Renal cortex interstitium (tissue), 11 donors: ENCODE measurements around the gene AR. TPM values are rescaled to one million over a fixed set of nuclear protein-coding genes. Genes with fewer than 3 reads are reported as not detected.
"Not testable (repeated sequence)": the region's sequence is repeated elsewhere in the genome, so short reads cannot be mapped to it uniquely, and the experiment has no call there.

Experiments
- DNase-seq, 11 donors: peaks; one replicate each; pipeline ENCODE4 v3.0.0-alpha.2; 2013; ENCODE audit warnings: low read depth in 9 of 11, low spot score in 4 of 11; ENCODE audit errors: extremely low read depth in 1 of 11
- polyA plus RNA-seq, 3 donors: library from polyadenylated mRNA; unstranded; fragments of 120-200 nt; gene quantifications; one replicate each; pipeline ENCODE4 v1.2.1, GENCODE V29; 2013; ENCODE audit not compliant: insufficient read length in 3 of 3

Gene AR
- polyA plus RNA-seq, 3 donors: 2.3 to 3.3 (median 2.9) TPM

DNA sequence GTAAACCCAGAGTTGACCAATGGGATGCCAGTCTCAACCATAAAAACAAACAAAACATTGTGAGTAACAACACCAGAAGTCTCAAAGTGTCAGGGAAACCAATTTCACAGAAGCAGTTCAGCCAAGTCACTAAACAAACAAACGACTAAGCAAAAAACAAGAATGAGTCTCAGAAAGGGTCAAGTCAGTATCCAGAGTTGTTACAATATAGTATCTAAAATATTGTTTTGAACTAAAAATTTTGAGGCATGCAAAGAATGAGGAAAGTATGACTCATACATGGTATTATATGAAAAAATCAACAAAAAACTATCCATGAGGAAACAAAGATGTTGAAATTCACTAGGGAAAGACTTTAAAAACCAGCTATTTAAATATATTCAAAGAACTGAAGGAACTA, 70.6 kb downstream of the AR start:
- no peak for DNase-seq

DNA sequence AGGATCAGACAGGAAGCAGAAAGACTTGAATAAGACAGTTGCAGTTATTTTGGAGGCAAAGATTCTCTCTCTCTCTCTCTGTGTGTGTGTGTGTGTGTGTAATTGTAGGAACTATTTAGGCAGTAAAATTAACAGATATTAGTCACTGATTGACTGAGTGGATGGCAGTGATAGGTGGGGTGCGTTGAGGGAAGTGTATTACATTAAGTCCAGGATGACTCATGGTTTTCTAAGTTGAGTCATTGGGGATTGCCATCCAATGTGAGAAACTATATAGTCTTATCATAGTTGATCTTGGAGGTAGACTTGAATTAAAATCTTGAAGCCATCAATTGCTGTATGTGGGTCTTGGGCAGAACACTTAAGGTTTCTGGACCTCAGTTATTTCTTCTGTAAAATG, 75.4 kb downstream of the AR start:
- no peak for DNase-seq

DNA sequence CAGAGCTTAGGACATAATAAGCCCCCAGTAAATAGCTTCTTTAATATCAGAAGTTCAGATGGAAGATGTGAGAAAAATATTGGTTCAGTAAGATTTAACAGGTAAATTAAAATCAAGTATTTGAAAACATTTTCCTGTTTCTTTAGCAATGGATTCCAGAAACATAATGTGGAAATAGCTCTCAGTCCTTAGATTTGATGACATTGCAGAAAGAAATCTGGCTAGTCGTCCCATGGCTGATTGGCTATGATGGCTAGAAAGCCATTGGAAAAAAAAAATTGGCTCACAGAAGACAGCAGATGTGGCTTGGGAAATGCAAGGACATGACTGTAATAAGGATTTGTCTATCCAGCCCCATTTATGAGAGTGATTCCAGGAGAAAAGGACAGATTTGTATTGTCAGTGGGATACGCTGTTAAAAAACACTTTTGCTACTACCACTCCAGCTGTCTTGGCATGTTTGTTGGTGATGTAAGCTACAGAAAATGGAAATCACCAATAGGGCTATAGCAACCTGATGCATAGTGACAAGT, 78.3 kb downstream of the AR start:
- no peak for DNase-seq

DNA sequence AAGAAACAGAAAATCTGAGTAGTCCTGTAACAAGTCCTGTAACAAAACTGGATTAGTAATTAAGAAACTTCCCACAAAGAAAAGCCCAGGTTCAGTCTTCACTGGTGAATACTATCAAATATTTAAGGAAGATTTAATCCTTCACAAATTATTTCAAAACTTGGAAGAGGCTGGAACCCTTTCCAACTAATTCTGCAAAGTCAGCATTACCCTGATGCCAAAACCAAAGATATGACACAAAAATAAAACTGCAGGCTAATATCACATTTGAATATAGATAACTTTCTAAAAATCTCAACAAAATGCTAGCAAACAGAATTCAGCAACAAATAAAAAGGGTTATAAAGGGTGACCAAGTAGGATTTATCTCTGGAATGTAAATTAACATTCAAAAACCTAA, 80.5 kb downstream of the AR start:
- DNase-seq: no peak

DNA sequence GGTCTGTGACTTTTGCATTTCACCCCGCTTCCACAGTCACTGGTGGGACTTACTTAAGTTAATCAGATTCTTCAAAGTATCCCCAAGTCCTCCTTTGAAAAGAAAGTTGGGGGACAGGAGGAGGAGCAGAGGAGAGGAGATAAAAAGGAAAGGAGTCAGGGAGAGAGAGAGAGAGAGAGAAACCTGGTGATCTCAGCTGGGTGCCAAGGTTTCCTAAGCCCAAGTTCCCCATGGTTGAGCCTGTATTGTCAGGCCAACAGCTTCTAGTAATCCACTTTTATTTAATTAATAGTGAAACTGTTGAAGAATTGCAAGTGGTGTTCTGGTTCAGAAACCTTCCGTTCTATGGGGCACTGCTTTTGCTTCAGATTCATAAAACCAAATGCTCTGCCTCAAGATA, 91.6 kb downstream of the AR start:
- DNase-seq: no peak

DNA sequence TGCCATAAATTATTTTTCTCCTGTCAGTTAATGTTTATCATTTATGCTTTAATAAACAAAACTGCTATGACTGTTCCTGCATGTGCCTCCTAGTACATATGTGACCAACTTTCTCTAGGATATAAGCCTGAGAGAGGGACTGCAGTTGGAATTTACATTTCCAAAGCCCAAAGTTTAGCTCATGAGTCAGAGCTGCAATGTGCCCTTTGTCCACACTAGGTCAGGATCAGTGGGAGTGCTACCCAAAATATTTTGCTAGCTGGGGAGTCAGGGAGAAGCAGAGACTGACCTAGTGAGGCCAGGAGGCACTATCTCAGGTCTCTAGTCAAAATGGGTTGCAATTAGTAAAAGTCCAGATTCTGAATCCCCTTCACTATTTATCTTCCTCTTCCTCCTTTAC, 92.7 kb downstream of the AR start:
- DNase-seq: no peak

DNA sequence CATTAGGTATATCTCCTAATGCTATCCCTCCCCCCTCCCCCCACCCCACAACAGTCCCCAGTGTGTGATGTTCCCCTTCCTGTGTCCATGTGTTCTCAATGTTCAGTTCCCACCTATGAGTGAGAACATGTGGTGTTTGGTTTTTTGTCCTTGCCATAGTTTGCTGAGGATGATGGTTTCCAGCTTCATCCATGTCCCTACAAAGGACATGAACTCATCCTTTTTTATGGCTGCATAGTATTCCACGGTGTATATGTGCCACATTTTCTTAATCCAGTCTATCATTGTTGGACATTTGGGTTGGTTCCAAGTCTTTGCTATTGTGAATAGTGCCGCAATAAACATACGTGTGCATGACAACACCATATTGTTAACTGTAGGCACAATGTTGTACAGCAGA, 93.5 kb downstream of the AR start:
- DNase-seq: not testable (repeated sequence)

DNA sequence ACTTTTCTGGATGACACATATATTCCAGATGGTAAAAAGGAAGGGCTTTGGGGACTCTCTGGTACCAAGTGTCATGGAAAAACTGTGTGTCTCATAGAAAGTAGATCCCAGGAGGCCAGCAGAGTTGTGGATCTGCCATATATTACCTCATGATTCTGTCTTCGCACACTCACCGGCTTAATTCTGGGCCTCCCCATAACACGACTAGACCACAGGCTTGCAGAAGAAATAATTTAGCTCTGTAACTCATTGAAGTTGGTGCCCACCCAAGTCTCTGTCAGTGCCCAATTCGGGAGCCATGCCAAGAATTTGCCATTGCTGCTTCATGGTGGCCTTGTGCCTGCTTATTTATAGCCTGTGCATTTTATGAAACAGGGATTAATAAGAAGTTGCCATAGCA, 104.5 kb downstream of the AR start:
- no peak for DNase-seq

DNA sequence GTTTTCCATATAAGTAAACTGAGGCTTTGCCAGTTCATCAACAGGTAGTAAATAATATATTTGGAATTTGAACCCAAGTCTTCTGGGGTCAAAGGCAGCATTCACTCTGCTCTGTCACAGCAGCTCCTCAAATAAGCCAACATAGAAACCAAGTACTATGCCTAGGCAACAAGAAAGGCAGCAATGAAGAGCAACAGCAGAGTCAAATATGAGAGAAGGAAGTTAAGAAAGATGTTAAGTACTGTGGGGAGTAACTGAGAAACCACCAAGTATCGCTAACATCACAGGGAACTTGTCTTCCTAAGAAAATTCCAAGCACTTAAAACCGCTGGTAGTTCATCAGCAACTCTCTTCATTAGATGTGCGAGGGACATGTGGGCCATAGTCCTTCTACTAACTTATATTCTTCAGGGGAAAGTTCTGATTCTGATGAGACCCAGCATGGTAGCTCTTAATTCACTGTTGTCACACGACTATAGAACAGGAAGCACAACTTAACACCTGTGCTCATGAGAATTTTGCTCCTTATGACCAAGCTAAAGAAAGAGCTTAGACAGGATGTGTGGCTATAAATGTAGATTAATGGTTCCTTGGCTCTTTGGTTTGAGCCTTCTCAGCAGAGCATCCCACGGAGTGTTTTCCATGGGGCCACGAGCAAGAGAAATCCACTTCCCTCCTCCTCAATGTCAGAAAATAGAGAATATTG, 107.8 kb downstream of the AR start:
- no peak for DNase-seq

DNA sequence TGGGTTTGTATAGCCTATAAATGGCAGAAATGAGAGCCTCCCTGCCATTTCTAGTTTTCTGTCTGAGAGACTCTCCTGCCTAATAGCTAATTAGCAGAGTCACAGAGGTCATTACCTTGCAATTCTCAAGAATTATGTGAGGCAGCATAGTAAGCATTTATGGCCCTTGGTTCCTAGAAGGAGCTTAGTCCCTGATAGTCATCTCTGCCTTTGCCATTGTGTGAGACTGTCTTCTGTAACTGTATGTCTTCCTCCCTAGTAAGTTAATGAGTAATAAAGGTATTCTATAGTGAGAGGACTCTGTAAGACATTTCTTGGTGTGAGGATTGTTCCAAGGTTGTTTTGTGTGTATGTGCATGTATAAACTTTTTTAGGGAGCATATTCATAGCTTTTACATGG, 108.7 kb downstream of the AR start:
- DNase-seq: no peak

DNA sequence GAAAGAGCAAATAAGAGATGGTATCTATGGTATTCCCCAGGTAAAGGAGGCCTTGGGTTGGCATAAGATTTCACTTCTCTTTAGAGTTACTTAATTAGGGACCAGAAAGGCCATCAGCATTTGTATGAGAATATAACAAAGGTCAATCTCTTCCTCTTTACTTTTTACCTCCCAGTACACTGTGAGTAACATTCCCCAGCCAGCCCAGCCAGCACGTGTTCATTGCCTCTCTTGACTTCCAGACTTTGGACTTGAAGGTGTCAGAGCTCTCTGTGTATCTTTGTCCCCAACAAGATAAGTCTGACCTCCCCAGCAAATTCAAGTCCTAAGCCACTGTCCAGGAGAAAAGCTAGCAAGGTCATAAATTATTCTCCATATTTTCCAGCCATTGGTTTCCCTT, 110.5 kb downstream of the AR start:
- no peak for DNase-seq

DNA sequence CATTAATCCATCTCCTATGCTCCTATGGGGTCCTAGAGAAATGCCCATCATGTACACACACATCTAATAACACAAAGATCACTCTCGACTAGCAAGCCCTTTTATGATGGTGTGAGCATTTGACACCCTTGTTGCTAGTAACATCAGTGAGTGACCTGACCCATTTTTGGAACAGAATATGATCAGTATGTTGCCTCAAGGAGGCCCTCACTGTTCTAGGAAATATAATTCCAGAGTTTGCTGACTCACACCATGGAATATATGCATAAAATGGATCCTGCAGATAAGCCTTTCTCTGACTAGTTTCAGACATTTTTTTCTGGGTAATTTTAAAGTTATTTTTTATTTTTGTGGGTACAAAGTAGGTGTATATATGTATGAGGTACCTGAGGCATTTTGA, 121.8 kb downstream of the AR start:
- DNase-seq: no peak

DNA sequence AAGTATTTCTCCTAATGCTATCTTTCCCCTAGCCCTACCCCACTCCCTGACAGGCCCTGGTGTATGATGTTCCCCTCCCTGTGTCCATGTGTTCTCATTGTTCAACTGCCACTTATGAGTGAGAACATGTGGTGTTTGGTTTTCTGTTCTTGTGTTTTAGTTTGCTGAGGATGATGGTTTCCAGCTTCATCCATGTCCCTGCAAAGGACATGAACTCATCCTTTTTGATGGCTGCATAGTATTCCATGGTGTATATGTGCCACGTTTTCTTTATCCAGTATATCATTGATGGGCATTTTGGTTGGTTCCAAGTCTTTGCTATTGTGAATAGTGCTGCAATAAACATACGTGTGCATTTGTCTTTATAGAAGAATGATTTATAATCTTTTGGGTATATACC, 126.9 kb downstream of the AR start:
- DNase-seq: not testable (repeated sequence)

DNA sequence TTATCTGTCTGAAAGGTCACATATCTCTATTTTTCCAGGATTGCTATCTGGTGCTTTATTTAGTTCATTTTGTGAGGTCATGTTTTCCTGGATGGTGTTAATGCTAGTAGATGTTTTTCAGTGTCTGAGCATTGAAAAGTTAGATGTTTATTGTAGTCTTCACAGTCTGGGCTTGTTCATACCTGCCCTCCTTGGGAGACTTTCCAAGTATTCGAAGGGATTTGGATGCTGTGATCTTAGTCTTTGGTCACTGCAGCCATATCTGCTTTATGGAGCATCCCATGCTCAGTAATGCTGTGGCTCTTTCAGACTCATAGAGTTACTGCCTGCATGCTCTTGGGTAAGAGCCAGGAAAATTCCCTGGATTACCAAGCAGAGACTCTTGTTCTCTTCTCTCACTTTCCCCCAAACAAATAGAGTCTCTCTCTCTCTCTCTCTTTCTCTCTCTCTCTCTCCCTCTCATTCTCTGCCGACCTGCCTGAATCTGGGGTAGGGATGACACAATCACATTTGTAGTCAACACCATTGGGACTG, 130.0 kb downstream of the AR start:
- DNase-seq: no peak

DNA sequence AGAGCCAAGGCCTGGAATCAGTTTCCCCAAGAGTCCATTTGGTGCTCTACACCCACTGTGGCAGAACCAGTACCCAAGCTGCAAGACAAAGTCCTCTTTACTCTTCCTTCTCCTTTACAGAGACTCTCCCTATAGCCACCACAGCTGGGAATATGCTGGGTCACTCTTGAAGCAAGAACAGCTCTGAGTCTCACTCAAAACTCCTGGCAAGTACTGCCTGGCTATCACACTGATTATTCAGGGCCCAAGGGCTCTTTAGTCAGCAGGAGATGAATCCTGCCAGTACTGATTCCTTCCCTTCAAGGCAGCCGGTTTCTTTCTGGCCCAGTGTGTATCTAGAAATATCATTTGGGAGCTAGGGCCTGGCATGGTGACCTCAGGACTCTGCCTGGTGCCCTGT, 130.9 kb downstream of the AR start:
- DNase-seq: no peak

DNA sequence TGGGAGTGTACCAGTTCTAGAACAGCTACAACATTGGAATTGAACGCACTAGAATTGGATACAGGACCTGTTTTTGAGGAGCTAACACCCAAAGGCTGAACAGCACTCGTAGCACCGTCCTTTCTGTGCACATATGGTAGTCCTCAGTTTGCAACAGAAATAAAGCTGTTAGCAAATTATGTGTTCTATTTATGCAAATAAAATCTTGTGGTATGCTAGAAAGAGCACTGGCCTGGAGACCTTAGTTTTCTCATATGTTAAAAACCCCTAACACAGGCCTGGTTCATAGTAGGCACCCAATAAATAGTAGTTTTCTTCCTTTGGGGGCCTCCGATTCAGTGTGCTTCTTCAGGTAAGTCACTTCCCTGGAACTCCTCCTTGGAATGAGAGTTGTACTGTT, 140.3 kb downstream of the AR start:
- no peak for DNase-seq

DNA sequence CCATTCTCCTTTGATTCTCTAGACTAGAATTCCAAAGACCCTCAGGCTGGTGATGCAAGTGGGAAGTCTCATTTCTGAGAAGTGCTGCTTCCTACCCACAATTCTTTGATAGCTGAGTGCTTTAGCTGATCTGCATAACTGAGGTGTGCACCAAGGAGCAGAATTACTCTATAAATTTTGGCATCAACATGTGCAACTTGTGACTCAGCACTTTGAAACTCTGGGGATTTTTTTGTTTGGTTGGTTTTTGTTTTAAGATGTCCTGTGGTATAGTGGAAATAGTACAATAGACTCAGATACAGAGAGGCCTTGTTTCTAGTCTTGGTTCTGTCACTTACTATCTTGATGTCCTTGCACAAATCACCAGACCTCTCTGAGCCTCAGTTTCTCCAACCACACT, 148.4 kb downstream of the AR start:
- DNase-seq: no peak

DNA sequence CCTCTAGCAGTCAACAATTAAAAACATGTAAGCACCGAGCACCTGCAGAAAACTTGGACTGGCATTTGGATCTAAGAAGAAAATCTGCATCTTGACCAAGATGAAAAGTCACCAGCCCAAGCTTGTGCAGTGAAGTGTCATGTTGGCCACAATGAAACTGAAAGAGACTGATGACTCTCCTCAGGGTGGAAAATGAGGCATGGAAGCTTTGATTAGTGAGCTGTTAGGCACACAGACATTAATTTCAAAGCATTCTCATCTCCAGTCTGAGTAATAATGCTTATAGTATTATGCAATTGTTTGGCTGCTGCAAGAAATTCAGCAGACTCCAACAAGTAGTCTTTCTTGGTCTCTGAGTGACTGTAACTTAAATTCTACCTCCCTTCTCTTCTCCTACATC, 150.1 kb downstream of the AR start:
- no peak for DNase-seq

DNA sequence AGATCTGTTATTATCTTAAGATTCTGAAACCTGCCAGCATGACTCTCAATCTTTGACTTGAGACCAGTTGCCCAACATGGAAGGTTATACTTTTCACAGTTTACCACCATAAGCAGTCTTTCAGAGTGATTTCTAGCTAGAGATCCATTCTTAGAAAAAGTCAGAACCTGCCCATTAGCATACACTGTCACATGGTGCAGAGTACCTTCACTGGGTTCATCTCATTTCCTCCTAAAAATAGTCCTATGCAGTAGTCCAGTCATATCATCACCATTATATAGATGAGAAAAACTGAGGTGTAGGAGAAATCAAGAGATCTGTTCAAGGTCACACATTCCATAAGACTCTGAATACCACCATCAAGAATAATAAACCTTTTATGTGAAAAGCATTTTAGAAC, 153.6 kb downstream of the AR start:
- no peak for DNase-seq

DNA sequence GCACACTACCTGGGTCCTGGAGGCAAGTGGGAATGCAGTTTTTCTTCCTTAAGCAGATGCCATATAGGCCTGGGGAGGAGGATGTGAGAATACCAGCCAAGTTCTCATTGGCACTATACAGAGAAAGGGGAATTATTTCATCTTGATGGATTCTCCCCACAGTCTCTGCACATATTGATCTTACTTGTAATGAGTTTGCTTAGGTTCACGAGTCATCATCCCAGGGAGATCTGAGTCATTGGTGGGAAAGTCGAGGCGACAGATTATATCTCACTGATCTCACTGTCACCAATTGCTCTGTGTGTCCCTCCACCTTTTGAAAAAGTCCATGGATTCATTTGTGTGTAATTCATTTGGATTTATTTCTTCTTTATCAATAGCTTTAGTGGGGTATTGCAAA, 156.8 kb downstream of the AR start:
- no peak for DNase-seq

DNA sequence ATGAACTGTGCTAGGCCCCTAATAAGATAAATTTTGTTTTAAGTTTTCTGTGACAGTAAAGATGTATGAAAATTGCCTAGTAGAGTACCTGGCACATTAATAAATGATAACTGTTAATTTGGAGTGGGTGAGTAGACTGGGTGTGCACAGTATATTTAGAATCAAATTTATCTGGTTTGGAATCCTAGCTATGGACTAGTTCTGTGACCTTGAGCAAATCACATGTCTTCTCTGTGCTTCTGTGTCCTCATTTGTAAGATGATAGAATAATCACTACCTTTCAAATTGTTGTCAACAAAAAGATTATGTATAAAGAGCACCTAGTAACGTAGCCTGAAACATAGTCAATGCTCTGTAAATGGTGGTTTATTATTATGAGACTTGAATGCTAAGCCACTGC, 170.2 kb downstream of the AR start:
- DNase-seq: no peak
